SK-N-SH (cell line): ENCODE data around the gene SHMT2.

Experiments
- CHD2 ChIP-seq: fragments of 150-350 bp; IDR thresholded peaks from 2 replicates; pipeline ENCODE4 v1.6.1; 2018; ENCODE audit warnings: low read length; ENCODE audit not compliant: partially characterized antibody
- FOXM1 ChIP-seq: IDR thresholded peaks from 2 replicates; pipeline ENCODE4 v1.4.0; 2012; ENCODE audit warnings: low read depth, mild to moderate bottlenecking
- GABPA ChIP-seq: IDR thresholded peaks from 2 replicates; pipeline ENCODE4 v1.4.0; 2012; ENCODE audit warnings: low read depth, mild to moderate bottlenecking
- MAX ChIP-seq: IDR thresholded peaks from 2 replicates; pipeline ENCODE4 v1.4.0; 2012; ENCODE audit warnings: low read depth
- POLR2AphosphoS5 ChIP-seq: IDR thresholded peaks from 2 replicates; pipeline ENCODE4 v1.6.1; 2012; ENCODE audit warnings: low read depth, low read length
- TAF1 ChIP-seq: IDR thresholded peaks from 2 replicates; pipeline ENCODE4 v1.6.1; 2012; ENCODE audit warnings: low read depth, mild to moderate bottlenecking, low read length, moderate library complexity, borderline replicate concordance

- no peak for TF ChIP-seq POLR2AphosphoS5
- no peak for TF ChIP-seq CHD2
- TF ChIP-seq GABPA, result no peak
- TF ChIP-seq FOXM1, result no peak
- no peak for TF ChIP-seq MAX
- no peak for TF ChIP-seq TAF1
Measured at GRCh38 chr12:57203791-57204190, 25.7 kb upstream of the SHMT2 start.
